ENCODE measurements around the gene HELB.

HELB gene

GRCh38 chr12:66331814-66332213, 29.5 kb downstream of the HELB start:
- H3K4me3 ChIP-seq (replicated peaks; ENCODE audit: low read depth, low read length): no peak overlapping the region
- DNase-seq (ENCODE audit: low read depth): peak; percentile 5
- TF ChIP-seq CTCF (IDR thresholded peaks at IDR 0.05; ENCODE audit: low read length, missing control alignments): no peak

GRCh38 chr12:66335746-66336145, 33.5 kb downstream of the HELB start:
- DNase-seq (ENCODE audit: low read depth): no peak
- no peak overlapping the region for H3K4me3 ChIP-seq (replicated peaks; ENCODE audit: low read depth, low read length)
- TF ChIP-seq CTCF (IDR thresholded peaks at IDR 0.05; ENCODE audit: low read length, missing control alignments): no peak

- no peak for TF ChIP-seq CTCF (IDR thresholded peaks at IDR 0.05; ENCODE audit: low read length, missing control alignments)
- no peak for DNase-seq (ENCODE audit: low read depth)
- H3K4me3 ChIP-seq (replicated peaks; ENCODE audit: low read depth, low read length): no peak overlapping the region
Observed at GRCh38 chr12:66337381-66338010, 35.2 kb downstream of the HELB start.

GRCh38 chr12:66340131-66340530, 37.8 kb downstream of the HELB start:
- DNase-seq (ENCODE audit: low read depth): no peak
- no peak overlapping the region for H3K4me3 ChIP-seq (replicated peaks; ENCODE audit: low read depth, low read length)
- no peak for TF ChIP-seq CTCF (IDR thresholded peaks at IDR 0.05; ENCODE audit: low read length, missing control alignments)

- H3K4me3 ChIP-seq (replicated peaks; ENCODE audit: low read depth, low read length): no peak overlapping the region
- TF ChIP-seq CTCF (IDR thresholded peaks at IDR 0.05; ENCODE audit: low read length, missing control alignments): no peak
- DNase-seq (ENCODE audit: low read depth): no peak
Observed at GRCh38 chr12:66341126-66341525, 38.8 kb downstream of the HELB start.

- DNase-seq (ENCODE audit: low read depth): no peak
- no peak overlapping the region for H3K4me3 ChIP-seq (replicated peaks; ENCODE audit: low read depth, low read length)
- TF ChIP-seq CTCF (IDR thresholded peaks at IDR 0.05; ENCODE audit: low read length, missing control alignments): no peak
Observed at GRCh38 chr12:66345212-66345611, 42.9 kb downstream of the HELB start.

GRCh38 chr12:66345956-66346355, 43.7 kb downstream of the HELB start:
- no peak for DNase-seq (ENCODE audit: low read depth)
- TF ChIP-seq CTCF (IDR thresholded peaks at IDR 0.05; ENCODE audit: low read length, missing control alignments): no peak
- H3K4me3 ChIP-seq (replicated peaks; ENCODE audit: low read depth, low read length): no peak overlapping the region

Measured in fibroblast of pulmonary artery (primary cell).